T-helper 1 cell treated with Interleukin-12 subunit alpha and Interleukin-12 subunit beta and Interleukin-4 antibody, amounts not matched to agents 30 μg/mL and 1 μg/mL, for 36 hours (primary cell): ENCODE data around the gene TSPAN6.

ENCODE experiments used
- H3K27ac Mint-ChIP-seq: one replicate; pipeline ENCODE4 v1.8.0; 2021; ENCODE audit warnings: mild to moderate bottlenecking, mixed read lengths
- H3K27me3 Mint-ChIP-seq: one replicate; pipeline ENCODE4 v1.8.0; 2021; ENCODE audit warnings: low read depth, mixed read lengths
- H3K36me3 Mint-ChIP-seq: one replicate; pipeline ENCODE4 v1.8.0; 2021; ENCODE audit warnings: low read depth, mixed read lengths
- H3K4me1 Mint-ChIP-seq: one replicate; pipeline ENCODE4 v1.8.0; 2021; ENCODE audit warnings: low read depth, mixed read lengths
- H3K4me3 Mint-ChIP-seq: one replicate; pipeline ENCODE4 v1.8.0; 2021; ENCODE audit warnings: mild to moderate bottlenecking, moderate library complexity, mixed read lengths
- H3K9me3 Mint-ChIP-seq: one replicate; pipeline ENCODE4 v1.8.0; 2021; ENCODE audit warnings: mixed read lengths

The TSPAN6 gene

DNA sequence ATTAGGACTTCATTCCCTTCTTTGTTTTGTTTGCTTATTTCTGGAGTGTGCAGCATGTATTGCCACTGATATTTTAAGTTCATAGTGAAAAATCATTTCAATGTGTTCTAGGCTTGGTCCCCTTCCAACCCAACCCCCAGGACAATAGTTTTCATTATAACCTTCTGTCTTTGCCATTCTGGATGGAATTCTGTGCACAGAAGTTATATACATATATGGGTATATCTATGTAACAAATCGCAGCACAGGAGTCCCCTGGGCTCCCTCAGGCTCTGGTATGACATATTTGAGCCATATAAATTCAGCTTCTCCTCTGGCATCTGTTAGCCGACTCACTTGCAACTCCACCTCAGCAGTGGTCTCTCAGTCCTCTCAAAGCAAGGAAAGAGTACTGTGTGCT, 52.0 kb downstream of the TSPAN6 start, which contains the start of gene TNMD:
Gene TNMD, plus strand, starts transcription at position 326 of the 400 bp plus-strand sequence. CDS start 83 bp downstream, outside the sequence.
- Mint-ChIP-seq H3K9me3 (no peaks in the 10 kb centered on the region), H3K36me3 (no peaks in the 10 kb centered on the region), H3K4me3 (no peak within 1 kb of the TSS), H3K27ac (no peak within 1 kb of the TSS), H3K27me3 (no peaks in the 10 kb centered on the region), H3K4me1 (no peaks in the 10 kb centered on the region)
